ENCODE data around the gene SEMA6D. TPM values are rescaled to one million over a fixed set of nuclear protein-coding genes. Genes with fewer than 3 reads are reported as not detected.
"Not testable (repeated sequence)": the region's sequence is repeated elsewhere in the genome, so short reads cannot be mapped to it uniquely, and the experiment has no call there.

Gene SEMA6D
- total and polyA plus RNA-seq, 2 experiments from 2014 or later, result 18.9 to 34.1 TPM

DNA sequence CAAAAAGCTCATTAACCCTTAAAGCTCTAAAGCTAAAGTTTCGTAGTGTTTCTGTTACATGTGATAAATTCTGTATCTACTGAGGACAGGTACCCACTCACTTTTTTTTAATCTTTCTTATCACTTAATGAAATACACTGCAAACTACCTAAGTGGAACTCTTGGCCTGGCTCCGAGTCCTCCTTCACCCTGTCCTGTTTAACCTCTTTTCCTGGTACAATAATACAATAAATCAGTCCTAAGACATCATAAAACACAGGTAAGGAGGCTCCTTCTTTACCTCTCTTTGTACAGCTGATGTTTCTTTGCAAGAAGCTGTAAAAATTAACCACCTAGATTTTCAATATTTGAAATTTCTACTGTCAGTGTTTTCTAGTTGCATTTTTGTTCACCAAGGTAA lies 15.8 kb downstream of the SEMA6D start:
- H3K27me3 ChIP-seq, result no peaks in the 10 kb centered on the region
- no peaks in the 10 kb centered on the region for H4K20me1 ChIP-seq (ENCODE audit: insufficient read depth, poor library complexity, severe bottlenecking)
- TF ChIP-seq EZH2phosphoT487 (IDR thresholded peaks at IDR 0.05; ENCODE audit: low read depth, severe bottlenecking, unreplicated experiment) (no peak), EZH2 (IDR thresholded peaks at IDR 0.05; ENCODE audit: borderline replicate concordance) (no peak), CTCF (IDR thresholded peaks at IDR 0.05; ENCODE audit: poor library complexity) (no peak)
- H3K9me3 ChIP-seq (ENCODE audit: low read depth), result no peaks in the 10 kb centered on the region
- H3K4me1 ChIP-seq (ENCODE audit: insufficient read depth), result peaks cover 26% of the 10 kb centered on the region
- no peak for DNase-seq (ENCODE audit: low spot score)
- no peaks in the 10 kb centered on the region for H3K9me2 ChIP-seq (replicated peaks; ENCODE audit: insufficient read depth)
- no peak overlapping the region for H3K4me2 ChIP-seq
- H3K27ac ChIP-seq, result no peak overlapping the region
- peaks cover 22% of the 10 kb centered on the region for H3K79me2 ChIP-seq
- H3K4me3 ChIP-seq, result no peak overlapping the region
- no peaks in the 10 kb centered on the region for H3K36me3 ChIP-seq (replicated peaks; ENCODE audit: insufficient read depth, low read depth)
- H2AFZ ChIP-seq, result no peak overlapping the region
- WGBS (ENCODE audit: low lambda C conversion rate, missing lambda C conversion rate), result 78% methylated on average over 2 of the region's 2 CpGs

DNA sequence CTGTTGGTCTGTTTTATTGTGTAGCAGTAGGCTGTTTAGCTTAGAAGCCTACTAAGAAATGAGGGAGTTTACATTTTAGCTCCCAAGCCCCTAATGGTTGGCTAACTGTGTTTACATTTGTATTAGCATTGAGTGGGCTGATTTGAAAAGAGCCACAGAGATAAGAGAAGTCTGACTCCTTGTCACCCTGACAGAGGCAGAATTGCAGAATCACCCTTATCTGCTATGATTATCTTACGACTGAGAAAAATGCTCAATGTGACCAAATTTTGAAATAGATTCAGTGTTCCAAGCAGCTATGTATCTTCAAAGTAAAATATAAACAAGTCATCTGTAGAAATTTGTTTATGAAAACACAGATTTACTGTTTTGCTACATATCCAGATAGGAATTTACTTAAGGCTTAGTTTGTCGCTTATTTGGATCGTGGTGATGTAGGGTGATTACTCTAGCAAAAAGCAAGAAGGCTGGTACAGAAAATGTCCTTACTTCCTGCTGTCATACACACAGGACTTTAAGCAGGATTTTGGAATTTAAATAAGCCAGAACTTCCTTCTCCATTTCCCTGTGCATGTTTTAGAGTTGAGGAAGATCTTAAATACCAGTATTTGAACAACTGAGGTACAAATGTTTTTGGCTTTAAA lies 19.0 kb downstream of the SEMA6D start:
- Histone ChIP-seq H3K4me1 (ENCODE audit: insufficient read depth) (peaks cover 26% of the 10 kb centered on the region), H3K4me3 (no peak overlapping the region), H4K20me1 (ENCODE audit: insufficient read depth, poor library complexity, severe bottlenecking) (no peaks in the 10 kb centered on the region), H2AFZ (no peak overlapping the region), H3K27me3 (no peaks in the 10 kb centered on the region), H3K36me3 (replicated peaks; ENCODE audit: insufficient read depth, low read depth) (no peaks in the 10 kb centered on the region), H3K9me3 (ENCODE audit: low read depth) (no peaks in the 10 kb centered on the region), H3K27ac (peak overlapping the region; percentile 44), H3K4me2 (peak overlapping the region; percentile 25), H3K79me2 (peaks cover 15% of the 10 kb centered on the region), H3K9me2 (replicated peaks; ENCODE audit: insufficient read depth) (no peaks in the 10 kb centered on the region)
- TF ChIP-seq EZH2 (IDR thresholded peaks at IDR 0.05; ENCODE audit: borderline replicate concordance) (no peak), EZH2phosphoT487 (IDR thresholded peaks at IDR 0.05; ENCODE audit: low read depth, severe bottlenecking, unreplicated experiment) (no peak), CTCF (IDR thresholded peaks at IDR 0.05; ENCODE audit: poor library complexity) (no peak)
- 21% methylated on average over 3 of the region's 3 CpGs for WGBS (ENCODE audit: low lambda C conversion rate, missing lambda C conversion rate)
- no peak for DNase-seq (ENCODE audit: low spot score)

- Histone ChIP-seq H3K79me2 (peaks cover 15% of the 10 kb centered on the region), H3K27me3 (no peaks in the 10 kb centered on the region), H2AFZ (no peak overlapping the region), H3K4me1 (ENCODE audit: insufficient read depth) (peaks cover 26% of the 10 kb centered on the region), H3K27ac (no peak overlapping the region), H3K4me2 (peak overlapping the region; percentile 25), H3K9me2 (replicated peaks; ENCODE audit: insufficient read depth) (no peaks in the 10 kb centered on the region), H4K20me1 (ENCODE audit: insufficient read depth, poor library complexity, severe bottlenecking) (no peaks in the 10 kb centered on the region), H3K4me3 (no peak overlapping the region), H3K36me3 (replicated peaks; ENCODE audit: insufficient read depth, low read depth) (no peaks in the 10 kb centered on the region), H3K9me3 (ENCODE audit: low read depth) (no peaks in the 10 kb centered on the region)
- WGBS (ENCODE audit: low lambda C conversion rate, missing lambda C conversion rate), result 50% methylated on average over 2 of the region's 2 CpGs
- DNase-seq (ENCODE audit: low spot score), result no peak
- TF ChIP-seq EZH2 (IDR thresholded peaks at IDR 0.05; ENCODE audit: borderline replicate concordance), result no peak
- TF ChIP-seq CTCF (IDR thresholded peaks at IDR 0.05; ENCODE audit: poor library complexity), result no peak
- no peak for TF ChIP-seq EZH2phosphoT487 (IDR thresholded peaks at IDR 0.05; ENCODE audit: low read depth, severe bottlenecking, unreplicated experiment)
Observed at GRCh38 chr15:47737477-47737876, 20.2 kb downstream of the SEMA6D start.

GRCh38 chr15:47738144-47738825 lies 21.0 kb downstream of the SEMA6D start:
- H3K27ac ChIP-seq, H3K4me3 ChIP-seq: not testable (repeated sequence)

More at GRCh38 chr15:47738144-47738825, 21.0 kb downstream of the SEMA6D start:
- not testable (repeated sequence) for H3K36me3 ChIP-seq (replicated peaks; ENCODE audit: insufficient read depth, low read depth); H3K27me3 ChIP-seq; DNase-seq (ENCODE audit: low spot score); H2AFZ ChIP-seq; H3K4me2 ChIP-seq; H3K9me2 ChIP-seq (replicated peaks; ENCODE audit: insufficient read depth); H4K20me1 ChIP-seq (ENCODE audit: insufficient read depth, poor library complexity, severe bottlenecking); H3K9me3 ChIP-seq (ENCODE audit: low read depth)
- peaks cover 15% of the 10 kb centered on the region for H3K79me2 ChIP-seq
- H3K4me1 ChIP-seq (ENCODE audit: insufficient read depth), result peaks cover 26% of the 10 kb centered on the region
- 87% methylated on average over 4 of the region's 4 CpGs for WGBS (ENCODE audit: low lambda C conversion rate, missing lambda C conversion rate)

Data from hepatocyte (in vitro differentiated cells).